Fibroblast of lung (primary cell): Measurements from ENCODE around the gene GPR3. TPM values are rescaled to one million over a fixed set of nuclear protein-coding genes. Genes with fewer than 3 reads are reported as not detected.

Experiments
- DNase-seq, 2 donors: peaks; one replicate each; pipeline versions ENCODE4 v3.0.0 to v3.0.0-alpha.2; 2010; ENCODE audit warnings: low read depth in 2 of 2
- H2AFZ ChIP-seq: 2 replicates; pipeline ENCODE4 v1.5.1; 2012; ENCODE audit warnings: low read length, control low read depth, inconsistent platforms
- H3K27ac ChIP-seq: 2 replicates; pipeline ENCODE4 v1.5.1; 2011; ENCODE audit warnings: low read length, control low read depth; ENCODE audit not compliant: insufficient read depth
- H3K27me3 ChIP-seq: 2 replicates; pipeline ENCODE4 v1.5.1; 2011; ENCODE audit warnings: mild to moderate bottlenecking, low read length; ENCODE audit not compliant: control insufficient read depth, insufficient read depth
- H3K36me3 ChIP-seq: 2 replicates; pipeline ENCODE4 v1.5.1; 2011; ENCODE audit warnings: low read length; ENCODE audit not compliant: control insufficient read depth, insufficient read depth
- H3K4me1 ChIP-seq: 2 replicates; pipeline ENCODE4 v1.5.1; 2011; ENCODE audit warnings: low read length; ENCODE audit not compliant: control insufficient read depth, insufficient read depth; ENCODE audit errors: extremely low read depth
- H3K4me2 ChIP-seq: 2 replicates; pipeline ENCODE4 v1.5.1; 2011; ENCODE audit warnings: low read length, control low read depth; ENCODE audit not compliant: insufficient read depth; ENCODE audit errors: extremely low read depth
- H3K4me3 ChIP-seq, 4 experiments: fragments of 200-600 bp in 1 of 4; sonication (generic) in 1 of 4; replicated peaks in 1 of 4; 2 replicates each; pipeline ENCODE4 v1.5.1; 2011 to 2016; ENCODE audit warnings: low read length in 4 of 4, low read depth in 3 of 4, mild to moderate bottlenecking in 3 of 4, control low read depth in 2 of 4, inconsistent platforms in 1 of 4, mixed read lengths in 1 of 4; ENCODE audit not compliant: insufficient read depth in 1 of 4; ENCODE audit errors: control extremely low read depth in 1 of 4
- H3K79me2 ChIP-seq: 2 replicates; pipeline ENCODE4 v1.5.1; 2012; ENCODE audit warnings: mild to moderate bottlenecking, low read length, inconsistent platforms; ENCODE audit not compliant: control insufficient read depth, insufficient read depth
- H3K9ac ChIP-seq: 2 replicates; pipeline ENCODE4 v1.5.1; 2011; ENCODE audit warnings: mild to moderate bottlenecking, low read length, control low read depth; ENCODE audit not compliant: insufficient read depth
- H3K9me3 ChIP-seq: 2 replicates; pipeline ENCODE4 v1.5.1; 2012; ENCODE audit warnings: low read depth, low read length; ENCODE audit not compliant: control insufficient read depth, insufficient read depth
- H4K20me1 ChIP-seq: 2 replicates; pipeline ENCODE4 v1.5.1; 2011; ENCODE audit warnings: low read length; ENCODE audit not compliant: control insufficient read depth, insufficient read depth; ENCODE audit errors: extremely low read depth
- EZH2 ChIP-seq: IDR thresholded peaks from 2 replicates; pipeline ENCODE4 v1.5.1; 2012; ENCODE audit warnings: low read length, control low read depth, mild to moderate bottlenecking; ENCODE audit errors: missing control alignments
- polyA plus RNA-seq, 2 donors: library from polyadenylated mRNA; depleted of rRNA in 1 of 2; stranded (reverse) in 1 of 2; unstranded in 1 of 2; fragments of >200 nt; gene quantifications; 2 replicates each; pipeline ENCODE4 v1.2.1, GENCODE V29; 2011 to 2012; ENCODE audit warnings: missing spikeins in 1 of 2
- total RNA-seq: library from RNA; depleted of rRNA; stranded (reverse); fragments of >200 nt; gene quantifications from 2 replicates; pipeline ENCODE4 v1.2.1, GENCODE V29; 2014
- TF ChIP-seq, protein P1 (sequence below), 2 donors: IDR thresholded peaks in 1 of 2; conservative IDR thresholded peaks in 1 of 2; 1 replicate in 1 of 2; 2 replicates in 1 of 2; pipeline ENCODE4 v1.5.1; 2011 to 2012; ENCODE audit warnings: low read length in 2 of 2, control low read depth in 1 of 2, inconsistent platforms in 1 of 2, low read depth in 1 of 2, mild to moderate bottlenecking in 1 of 2

GPR3 gene
- total and polyA plus RNA-seq, 2 donors (not counting 1 experiment from before 2014, with no cell fraction given) = 0.17 to 0.82 TPM

DNA sequence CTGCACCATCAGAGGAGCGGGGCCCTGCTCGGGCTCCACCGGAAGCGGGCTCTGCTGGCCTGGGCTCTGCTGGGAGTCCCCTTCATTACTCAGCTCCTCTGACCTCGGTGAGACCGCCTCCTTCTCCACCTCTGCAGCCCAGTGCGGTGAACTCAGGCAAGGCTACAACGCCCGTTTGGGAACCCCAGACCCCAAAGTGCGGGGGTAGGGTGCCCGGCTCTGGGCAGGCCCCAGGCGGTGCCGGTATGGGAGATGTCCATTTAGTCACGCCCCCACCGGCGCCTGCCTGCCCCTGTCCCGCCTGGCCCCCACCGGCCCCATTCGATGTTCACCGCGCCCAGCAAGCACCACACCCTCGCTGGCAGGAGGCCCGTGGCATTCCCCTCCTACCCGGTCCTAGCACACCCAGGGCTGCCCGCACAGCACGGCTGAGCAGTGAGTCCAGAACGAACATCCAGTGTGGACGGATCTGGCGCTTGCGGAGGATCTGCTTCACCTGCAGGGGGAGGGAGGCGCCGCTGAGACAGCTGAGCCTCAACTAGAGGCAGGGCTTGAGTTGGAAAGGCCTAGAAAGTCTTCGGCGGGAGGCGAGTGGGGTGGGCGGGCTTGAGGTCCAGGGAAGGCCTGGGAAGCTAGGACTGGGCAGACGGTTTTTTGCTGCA, 35.7 kb upstream of the GPR3 start:
- Histone ChIP-seq H3K27ac (no peak overlapping the region), H4K20me1 (no peaks in the 10 kb centered on the region), H3K4me2 (no peak overlapping the region), H2AFZ (no peak overlapping the region), H3K36me3 (peaks cover 29% of the 10 kb centered on the region), H3K4me1 (no peaks in the 10 kb centered on the region), H3K27me3 (no peaks in the 10 kb centered on the region), H3K9ac (no peak overlapping the region), H3K9me3 (no peaks in the 10 kb centered on the region), H3K79me2 (no peaks in the 10 kb centered on the region), H3K4me3 (no peak overlapping the region)
- DNase-seq = no peak
- TF ChIP-seq, protein P1, sequence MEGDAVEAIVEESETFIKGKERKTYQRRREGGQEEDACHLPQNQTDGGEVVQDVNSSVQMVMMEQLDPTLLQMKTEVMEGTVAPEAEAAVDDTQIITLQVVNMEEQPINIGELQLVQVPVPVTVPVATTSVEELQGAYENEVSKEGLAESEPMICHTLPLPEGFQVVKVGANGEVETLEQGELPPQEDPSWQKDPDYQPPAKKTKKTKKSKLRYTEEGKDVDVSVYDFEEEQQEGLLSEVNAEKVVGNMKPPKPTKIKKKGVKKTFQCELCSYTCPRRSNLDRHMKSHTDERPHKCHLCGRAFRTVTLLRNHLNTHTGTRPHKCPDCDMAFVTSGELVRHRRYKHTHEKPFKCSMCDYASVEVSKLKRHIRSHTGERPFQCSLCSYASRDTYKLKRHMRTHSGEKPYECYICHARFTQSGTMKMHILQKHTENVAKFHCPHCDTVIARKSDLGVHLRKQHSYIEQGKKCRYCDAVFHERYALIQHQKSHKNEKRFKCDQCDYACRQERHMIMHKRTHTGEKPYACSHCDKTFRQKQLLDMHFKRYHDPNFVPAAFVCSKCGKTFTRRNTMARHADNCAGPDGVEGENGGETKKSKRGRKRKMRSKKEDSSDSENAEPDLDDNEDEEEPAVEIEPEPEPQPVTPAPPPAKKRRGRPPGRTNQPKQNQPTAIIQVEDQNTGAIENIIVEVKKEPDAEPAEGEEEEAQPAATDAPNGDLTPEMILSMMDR (conservative IDR thresholded peaks at IDR 0.05 in 1 of 2, IDR thresholded peaks at IDR 0.05 in 1 of 2; ENCODE audit: low read depth in 1 of 2, low read length in 2 of 2) = no peak
- TF ChIP-seq EZH2 = no peak

DNA sequence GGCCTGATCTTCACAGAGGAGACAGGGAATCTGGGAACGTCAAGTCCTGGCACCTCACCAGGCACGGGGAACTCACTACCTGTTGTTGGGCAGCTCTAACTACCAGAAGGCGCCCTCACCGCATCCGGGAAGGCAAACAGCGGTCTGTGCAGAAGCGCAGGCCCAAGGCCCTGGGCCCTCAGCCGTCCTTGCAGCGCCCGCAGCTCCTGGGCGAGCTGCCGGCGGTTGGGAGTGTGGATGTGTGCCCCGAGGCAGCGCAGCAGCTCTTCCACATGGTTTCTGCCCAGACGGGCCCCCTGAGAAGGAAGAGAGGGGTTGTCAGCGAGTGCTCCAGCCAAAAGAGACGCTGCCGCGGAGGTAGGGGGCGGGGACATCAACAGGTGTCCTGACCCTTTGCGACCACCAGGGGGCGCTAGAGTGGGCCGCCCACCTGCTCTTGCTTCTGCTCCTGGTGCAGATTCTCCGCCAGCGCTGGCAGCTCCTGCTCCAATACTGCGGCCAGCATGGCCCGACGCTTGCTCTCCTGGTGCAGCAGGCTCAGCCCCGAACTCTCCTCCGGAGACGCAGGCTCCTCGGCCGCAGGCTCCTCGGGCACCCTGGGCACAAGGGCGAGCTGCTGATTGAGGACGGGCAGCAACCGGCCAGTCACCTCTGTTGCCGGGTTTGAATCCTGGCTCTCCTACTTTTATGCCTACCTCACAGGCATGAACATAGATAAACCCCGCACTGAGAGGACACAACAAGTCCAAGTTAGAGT, 35.0 kb upstream of the GPR3 start:
- Histone ChIP-seq H3K9ac (no peak overlapping the region), H3K4me2 (no peak overlapping the region), H3K27ac (no peak overlapping the region), H3K4me3 (no peak overlapping the region), H3K27me3 (no peaks in the 10 kb centered on the region), H3K36me3 (peaks cover 32% of the 10 kb centered on the region), H3K4me1 (no peaks in the 10 kb centered on the region), H3K9me3 (no peaks in the 10 kb centered on the region), H4K20me1 (no peaks in the 10 kb centered on the region), H3K79me2 (no peaks in the 10 kb centered on the region), H2AFZ (no peak overlapping the region)
- DNase-seq = peak; percentile 45 to 48
- no peak for TF ChIP-seq EZH2
- TF ChIP-seq, protein P1 (conservative IDR thresholded peaks at IDR 0.05 in 1 of 2, IDR thresholded peaks at IDR 0.05 in 1 of 2; ENCODE audit: low read depth in 1 of 2, low read length in 2 of 2) = peak; percentile 64 to 79

DNA sequence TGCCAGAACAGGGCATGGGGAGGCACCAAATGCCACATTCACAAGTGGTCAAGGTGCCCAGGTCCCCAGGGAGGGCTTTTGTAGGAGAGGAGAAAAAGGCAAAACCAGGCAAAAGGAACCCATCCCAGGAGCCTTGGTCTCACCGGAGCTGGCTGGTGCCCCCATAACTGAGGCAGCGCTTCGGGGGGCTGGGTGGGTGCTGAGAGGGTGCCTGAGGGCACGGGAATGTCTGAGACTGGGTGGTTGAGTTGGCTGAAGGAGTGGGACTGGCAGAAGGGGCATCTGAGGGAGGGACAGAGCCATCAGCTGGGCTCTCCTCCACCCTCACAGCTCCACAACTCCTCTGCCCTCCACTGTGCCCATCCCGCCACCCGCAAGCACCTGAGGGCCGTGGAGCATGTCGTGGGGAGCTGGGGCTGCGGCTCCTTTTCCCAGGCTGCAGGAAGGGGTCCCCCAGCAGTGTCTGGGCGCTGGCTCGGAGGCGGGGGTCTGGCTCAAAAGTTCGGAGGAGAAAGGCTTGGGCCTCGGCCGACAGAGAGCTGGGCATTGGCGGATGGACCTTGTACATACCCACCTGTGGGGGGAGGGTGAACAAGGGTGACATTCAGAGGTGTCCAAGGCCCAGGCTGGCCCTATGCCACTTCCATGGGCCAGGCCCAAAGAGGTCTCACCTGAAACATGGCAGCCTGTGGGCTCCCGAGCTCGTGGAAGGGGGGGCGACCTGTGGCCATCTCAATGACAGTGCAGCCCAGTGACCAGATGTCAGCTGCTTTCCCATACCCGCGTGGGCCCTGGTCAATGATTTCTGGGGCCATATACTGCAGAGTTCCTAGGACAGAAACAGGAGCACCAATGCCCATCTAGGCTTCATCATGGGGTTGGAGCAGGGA, 34.1 kb upstream of the GPR3 start:
- no peak for DNase-seq
- Histone ChIP-seq H3K4me1 (no peaks in the 10 kb centered on the region), H3K36me3 (peaks cover 37% of the 10 kb centered on the region), H3K27ac (no peak overlapping the region), H2AFZ (no peak overlapping the region), H3K9me3 (no peaks in the 10 kb centered on the region), H3K79me2 (no peaks in the 10 kb centered on the region), H3K4me2 (no peak overlapping the region), H3K27me3 (no peaks in the 10 kb centered on the region), H4K20me1 (no peaks in the 10 kb centered on the region), H3K9ac (no peak overlapping the region), H3K4me3 (no peak overlapping the region)
- no peak for TF ChIP-seq EZH2
- TF ChIP-seq, protein P1 (conservative IDR thresholded peaks at IDR 0.05 in 1 of 2, IDR thresholded peaks at IDR 0.05 in 1 of 2; ENCODE audit: low read depth in 1 of 2, low read length in 2 of 2) = no peak
